Cardiac septum (tissue), 1 donor: ENCODE data around the gene SERPINA5. TPM values are rescaled to one million over a fixed set of nuclear protein-coding genes. Genes with fewer than 3 reads are reported as not detected.

Source experiments
- DNase-seq: peaks from one replicate; pipeline ENCODE4 v3.0.0-alpha.2; 2020; ENCODE audit warnings: low spot score
- intact Hi-C: fragments of 100-400 bp; cut with DNase I; formaldehyde crosslinking; loops from one replicate; pipeline ENCODE4 v1.14.0; 2022
- total RNA-seq: library from RNA; stranded (reverse); fragmentation: NEBNext Ultra II Directional; extraction: Animal tissue kit (Norgen Biotek cat#: 25700); gene quantifications from one replicate; pipeline ENCODE4 v1.2.1, GENCODE V29; 2021
- donor health status: DM: no; HTN: no; CAD: no.

SERPINA5 gene
- total RNA-seq, 1 donor from 2014 or later: 1.2 TPM

DNA sequence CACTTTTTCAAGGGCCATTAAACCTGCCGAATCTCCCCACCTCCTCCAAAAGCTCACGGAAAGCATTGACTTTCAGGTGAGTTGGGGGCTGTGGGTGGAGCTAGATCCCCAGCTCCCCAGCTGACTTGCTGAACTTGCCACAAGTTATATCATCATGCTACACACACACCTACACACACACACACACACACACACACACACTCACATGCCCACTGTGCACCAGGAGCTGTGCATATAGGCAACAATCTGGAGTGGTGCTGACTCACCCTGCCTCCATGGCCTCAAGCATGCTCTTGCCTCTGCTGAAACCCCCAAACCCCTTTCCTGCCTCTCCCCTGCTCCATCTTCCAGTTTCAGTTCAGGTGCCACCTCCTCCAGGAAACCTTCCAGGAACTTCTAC is 57.1 kb downstream of the SERPINA5 start:
- DNase-seq: no peak
- intact Hi-C loops: no loop called here

- intact Hi-C loops: no loop called here
- DNase-seq: no peak
Measured at GRCh38 chr14:94638961-94639817, 58.0 kb downstream of the SERPINA5 start.

DNA sequence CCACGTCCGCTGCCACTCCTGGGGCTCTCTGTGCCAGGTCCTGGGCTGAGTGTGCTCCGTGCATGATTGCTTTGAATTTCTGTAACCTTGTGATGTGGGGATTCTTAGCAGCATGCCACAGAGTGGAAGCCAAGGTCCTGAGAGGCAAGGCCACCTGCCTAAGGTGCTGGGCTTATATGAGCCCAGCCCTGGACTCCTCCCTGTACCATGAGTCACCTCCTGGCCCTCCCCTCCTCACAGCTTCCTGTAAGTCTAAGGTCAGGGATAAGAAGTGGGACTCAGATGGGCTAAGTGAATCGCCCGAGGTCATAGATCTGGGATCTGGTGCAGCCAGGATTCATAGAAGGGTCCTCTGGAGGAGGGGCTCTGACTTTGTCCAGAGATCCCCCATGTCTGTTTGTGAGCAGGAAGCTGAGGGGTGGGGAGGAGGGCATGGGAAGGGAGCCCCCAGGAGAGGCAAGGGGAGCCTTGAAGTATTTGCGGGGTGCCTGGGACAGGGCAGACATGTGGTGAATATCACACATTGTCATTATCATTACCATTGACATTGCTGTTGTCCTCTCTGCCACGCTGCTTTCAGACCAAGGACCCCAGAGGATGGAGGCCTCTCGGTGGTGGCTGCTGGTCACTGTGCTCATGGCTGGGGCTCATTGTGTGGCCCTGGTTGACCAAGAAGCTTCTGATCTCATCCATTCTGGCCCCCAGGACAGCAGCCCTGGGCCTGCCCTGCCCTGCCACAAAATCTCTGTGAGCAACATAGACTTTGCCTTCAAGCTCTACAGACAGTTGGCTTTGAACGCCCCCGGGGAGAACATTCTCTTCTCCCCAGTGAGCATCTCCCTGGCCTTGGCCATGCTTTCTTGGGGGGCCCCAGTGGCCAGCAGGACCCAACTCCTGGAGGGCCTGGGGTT is 59.8 kb downstream of the SERPINA5 start:
- DNase-seq: peak; percentile 56
- intact Hi-C loops: no loop called here

GRCh38 chr14:94641632-94641955 is 60.4 kb downstream of the SERPINA5 start:
- intact Hi-C loops: no loop called here
- peak; percentile 67 for DNase-seq

Other genes with a start within 250 kb of the SERPINA5 start
- gene SERPINA2, start 214.7 kb upstream of the SERPINA5 start, total RNA-seq: not detected
- 6.0 TPM for gene SERPINA1, start 192.8 kb upstream of the SERPINA5 start, total RNA-seq
- not detected for gene SERPINA11, start 128.6 kb upstream of the SERPINA5 start, total RNA-seq
- not detected for gene SERPINA9, start 105.2 kb upstream of the SERPINA5 start, total RNA-seq
- gene SERPINA12, start 72.0 kb upstream of the SERPINA5 start, total RNA-seq: not detected
- gene SERPINA4, start 20.0 kb upstream of the SERPINA5 start, total RNA-seq: not detected
- gene SERPINA3, start 31.0 kb downstream of the SERPINA5 start, total RNA-seq: 24.5 TPM
- gene GSC, start 188.7 kb downstream of the SERPINA5 start, total RNA-seq: 0.43 TPM